Activated CD4-positive, alpha-beta T cell treated with anti-CD3 and anti-CD28 coated beads for 48 hours (primary cell): ENCODE data around the gene ZNF74.

ENCODE experiments used
- DNase-seq: peaks from one replicate; pipeline ENCODE4 v3.0.0-alpha.2; 2020

ZNF74 gene

DNA sequence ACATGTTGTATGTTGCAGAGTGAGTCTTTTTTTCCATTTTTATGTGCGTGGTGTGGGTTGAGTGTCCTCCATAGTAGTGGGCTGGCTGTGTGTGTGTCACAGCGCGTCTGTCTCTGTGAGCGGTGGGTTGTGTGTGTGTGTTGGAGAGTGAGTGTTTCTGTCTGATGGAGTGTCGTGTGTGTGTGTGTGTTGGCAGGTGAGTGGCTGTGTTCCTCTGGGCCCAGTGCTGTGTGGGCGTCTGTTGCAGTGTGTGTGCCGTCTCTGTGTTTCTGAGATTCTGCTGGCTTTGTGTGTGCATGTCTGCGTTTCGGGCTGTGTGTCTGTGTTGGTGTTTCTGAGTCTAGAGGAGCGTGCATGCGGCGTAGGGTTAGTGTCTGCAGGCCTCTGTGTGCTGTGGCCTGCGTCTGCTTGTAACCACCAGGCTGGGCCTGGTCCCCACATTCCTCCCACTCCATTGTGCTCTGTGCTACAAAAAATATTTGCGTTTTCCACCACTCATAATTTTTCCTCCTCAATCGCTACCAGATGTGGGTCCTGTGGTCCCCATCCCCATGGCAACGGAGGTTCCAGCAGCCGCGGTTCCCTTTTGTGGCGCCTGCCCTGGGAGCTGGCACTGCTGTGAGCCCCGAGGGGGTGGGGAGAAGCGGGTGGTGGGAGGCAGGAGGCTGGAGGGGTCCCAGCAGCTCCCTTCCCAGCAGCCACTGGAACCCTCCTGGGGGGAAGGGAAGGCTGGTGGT, 28.5 kb downstream of the ZNF74 start:
- peak; percentile 27 for DNase-seq

- no peak for DNase-seq
These were observed 29.3 kb downstream of the ZNF74 start for GRCh38 chr22:20423008-20423905.

DNA sequence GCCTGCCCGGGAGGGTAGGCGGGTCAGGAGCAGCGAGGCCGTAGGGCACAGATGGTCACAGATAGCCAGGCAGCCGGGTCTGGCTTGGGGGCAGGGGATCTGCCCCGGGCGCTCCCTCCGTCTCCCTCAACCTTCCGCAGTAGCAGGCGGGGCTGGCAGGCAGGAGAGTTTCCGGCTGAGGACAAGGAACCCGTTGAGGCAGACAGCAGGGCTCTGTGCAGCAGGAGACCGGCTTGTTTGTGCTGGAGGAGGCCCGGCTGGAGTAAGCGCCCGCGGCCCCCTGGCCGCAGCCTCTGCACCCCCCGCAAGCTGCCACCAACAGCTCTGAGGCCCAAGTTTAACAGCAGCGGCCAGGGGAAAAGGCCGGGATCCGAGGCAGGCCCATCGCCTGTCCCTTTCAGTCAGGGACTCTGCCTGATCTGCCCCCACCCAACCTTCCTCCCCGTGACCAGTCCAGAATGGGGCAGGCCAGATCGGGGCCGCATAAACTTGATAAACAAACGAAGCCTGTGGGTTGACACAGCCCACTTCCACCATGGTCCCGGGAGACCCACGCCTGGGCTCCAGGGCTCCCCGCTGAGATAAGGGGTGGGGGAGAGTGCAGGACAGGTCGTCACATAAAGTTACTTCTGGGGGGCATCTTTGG, 30.1 kb downstream of the ZNF74 start:
- DNase-seq, result no peak

DNA sequence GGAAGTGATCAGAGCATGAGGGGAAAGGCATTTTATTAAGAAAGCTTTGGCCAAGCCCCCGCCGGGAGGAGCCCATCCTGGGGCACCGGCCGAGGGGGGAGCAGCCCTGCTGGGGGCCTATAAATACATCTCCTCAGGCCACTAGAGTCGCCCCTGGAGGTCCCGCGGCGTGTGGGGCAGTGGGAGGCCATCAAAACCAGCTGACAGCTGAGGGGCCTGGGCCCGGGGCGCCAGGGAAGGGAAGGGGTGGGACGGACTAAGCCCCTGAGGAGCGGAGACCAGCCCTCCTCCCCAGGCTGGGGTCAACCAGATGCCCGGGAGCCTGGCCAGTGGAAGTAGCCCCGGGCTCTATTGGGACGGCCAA, 30.6 kb downstream of the ZNF74 start:
- no peak for DNase-seq

- DNase-seq, result peak; percentile 46
These were observed 31.1 kb downstream of the ZNF74 start for GRCh38 chr22:20424932-20425565.

- no peak for DNase-seq
These were observed 31.8 kb downstream of the ZNF74 start for GRCh38 chr22:20425566-20426258.

DNA sequence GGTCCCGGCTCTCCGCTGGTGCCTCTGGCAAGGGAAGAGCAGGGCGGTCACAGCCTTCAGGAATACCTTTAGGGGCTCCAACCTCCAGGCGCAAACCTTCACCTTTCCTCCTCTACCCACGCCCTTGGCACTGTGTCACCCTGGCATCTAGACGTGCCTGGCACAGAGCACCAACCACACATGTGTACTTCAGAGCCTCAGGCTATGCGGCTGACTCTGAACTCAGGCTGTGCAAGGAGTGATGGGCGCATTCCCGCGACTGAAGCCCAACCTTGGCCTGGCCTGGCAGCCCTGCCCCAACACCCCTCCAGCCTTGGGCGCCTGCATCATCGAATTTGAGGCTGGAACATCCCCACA, 32.3 kb downstream of the ZNF74 start:
- DNase-seq, result no peak

GRCh38 chr22:20427104-20427944, 33.4 kb downstream of the ZNF74 start:
- no peak for DNase-seq

DNA sequence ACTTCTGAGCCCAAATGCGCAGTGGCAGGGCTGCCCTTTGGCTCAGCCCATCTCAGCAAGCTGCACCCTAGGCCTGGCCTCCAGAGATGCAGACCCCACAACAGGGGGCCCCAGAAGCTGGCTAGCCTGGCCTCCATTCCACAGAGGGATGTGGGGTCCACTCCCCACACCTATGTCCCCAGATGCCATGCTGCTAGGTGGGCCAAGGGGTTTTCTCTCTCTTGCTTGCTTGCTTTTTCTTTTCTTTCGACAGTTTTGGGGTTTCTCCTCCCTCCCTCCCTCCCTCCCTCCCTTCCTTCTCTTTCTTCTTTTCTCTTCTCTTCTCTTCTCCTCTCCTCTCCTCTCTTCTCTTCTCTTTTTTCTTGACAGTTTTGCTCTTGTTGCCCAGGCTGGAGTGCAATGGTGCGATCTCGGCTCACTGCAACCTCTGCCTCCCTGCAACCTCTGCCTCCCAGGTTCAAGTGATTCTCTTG, 34.0 kb downstream of the ZNF74 start:
- DNase-seq, result no peak

- DNase-seq, result no peak
These were observed 34.7 kb downstream of the ZNF74 start for GRCh38 chr22:20428496-20429253.

- DNase-seq, result peak; percentile 79
These were observed 35.5 kb downstream of the ZNF74 start for GRCh38 chr22:20429254-20430100.

GRCh38 chr22:20430101-20430719, 36.3 kb downstream of the ZNF74 start:
- peak; percentile 31 for DNase-seq

GRCh38 chr22:20430720-20431510, 37.0 kb downstream of the ZNF74 start:
- DNase-seq, result peak; percentile 80

DNA sequence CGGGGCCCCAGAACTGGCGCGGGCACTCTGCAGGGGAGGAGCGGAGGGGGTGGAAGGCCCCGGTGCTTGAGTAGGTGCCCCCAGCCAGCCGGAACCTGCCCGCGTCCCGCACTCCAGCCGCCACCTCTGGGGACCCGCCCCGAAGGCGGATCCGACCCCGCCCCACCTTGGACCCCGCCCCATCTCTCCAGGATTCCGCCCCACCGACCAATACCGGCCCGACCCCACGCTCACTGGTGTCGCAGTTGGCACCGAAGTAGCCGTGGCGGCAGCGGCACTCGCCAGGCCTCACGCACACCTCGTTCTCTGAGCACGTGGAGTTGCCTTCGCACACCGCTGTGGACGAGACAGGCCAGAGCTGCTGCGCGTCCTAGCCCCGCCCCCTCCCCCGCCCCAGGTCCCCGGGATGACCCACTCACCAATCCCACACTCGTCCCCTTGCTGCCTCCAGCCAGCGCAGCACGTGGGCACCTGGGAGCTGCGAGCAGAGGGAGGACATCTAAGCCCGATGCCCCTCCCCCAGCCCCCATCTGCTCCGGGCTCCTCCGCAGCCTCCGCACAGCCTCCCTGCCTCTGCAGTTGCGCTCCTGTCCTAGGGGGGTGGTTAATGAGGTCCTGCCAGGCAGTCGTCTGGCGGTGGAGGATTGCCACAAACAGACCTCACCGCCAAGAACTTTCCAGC, 37.7 kb downstream of the ZNF74 start:
- DNase-seq, result no peak

GRCh38 chr22:20432244-20432686, 38.3 kb downstream of the ZNF74 start:
- no peak for DNase-seq

GRCh38 chr22:20433191-20433590, 39.2 kb downstream of the ZNF74 start:
- DNase-seq, result no peak

DNA sequence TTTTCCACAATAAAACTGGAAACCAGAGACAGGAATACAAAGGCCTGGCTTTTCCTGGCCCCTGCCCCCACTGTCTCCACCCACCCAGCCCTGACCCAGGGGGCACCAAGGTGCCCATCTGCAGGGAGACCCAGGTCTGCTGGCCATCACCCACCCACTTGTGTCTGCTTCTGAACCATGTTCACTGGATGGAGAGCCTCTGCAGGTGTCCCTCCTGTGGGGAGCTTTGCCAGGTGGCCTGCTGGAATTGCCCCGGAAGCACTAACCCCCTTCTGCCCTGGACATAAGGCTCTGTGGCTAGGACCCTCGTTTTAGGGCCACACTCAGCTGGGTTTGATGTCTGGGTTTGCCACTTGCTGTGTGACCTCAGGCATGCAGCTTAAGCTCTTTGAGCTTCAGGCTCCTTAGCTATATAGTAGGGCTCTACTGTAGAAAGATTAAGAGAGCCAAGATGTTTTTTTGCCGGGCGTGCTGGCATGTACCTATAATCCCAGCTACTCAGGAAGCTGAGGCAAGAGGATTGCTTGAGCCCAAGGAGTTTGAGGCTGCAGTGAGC, 39.8 kb downstream of the ZNF74 start:
- DNase-seq, result no peak
